Loucy (cell line): Measurements from ENCODE around the gene GPR17.

Experiments used
- CTCF ChIP-seq: fragments of 200-600 bp; sonication (generic); conservative IDR thresholded peaks from 2 replicates; pipeline ENCODE4 v1.5.1; 2014; ENCODE audit warnings: mild to moderate bottlenecking, antibody characterized with exemption, low read length
- EZH2phosphoT487 ChIP-seq: fragments of 200-600 bp; IDR thresholded peaks from 2 replicates; pipeline ENCODE4 v1.6.1; 2018; ENCODE audit warnings: antibody characterized with exemption, mild to moderate bottlenecking, moderate library complexity, borderline replicate concordance

- TF ChIP-seq CTCF: no peak
- no peak for TF ChIP-seq EZH2phosphoT487
These were observed 42.5 kb downstream of the GPR17 start for GRCh38 chr2:127688405-127688804.
